Loucy (cell line): ENCODE data around the gene LRBA.

Experiments used
- H2AFZ ChIP-seq: fragments of 200-600 bp; sonication (generic); 2 replicates; pipeline ENCODE4 v1.6.0; 2016; ENCODE audit warnings: antibody characterized with exemption, mild to moderate bottlenecking, low read length, moderate library complexity
- H3F3A ChIP-seq: fragments of 200-600 bp; 2 replicates; pipeline ENCODE4 v1.6.0; 2016; ENCODE audit warnings: antibody characterized with exemption, low read depth, mild to moderate bottlenecking
- H3K27me3 ChIP-seq: fragments of 200-600 bp; sonication (generic); 2 replicates; pipeline ENCODE4 v1.6.1; 2014; ENCODE audit warnings: low read length, mild to moderate bottlenecking; ENCODE audit not compliant: insufficient read depth, poor library complexity, severe bottlenecking
- H3K36me3 ChIP-seq: fragments of 200-600 bp; sonication (generic); 2 replicates; pipeline ENCODE4 v1.6.1; 2016; ENCODE audit warnings: low read length; ENCODE audit not compliant: insufficient read depth
- H3K4me1 ChIP-seq: fragments of 200-600 bp; sonication (generic); 2 replicates; pipeline ENCODE4 v1.5.1; 2014; ENCODE audit warnings: low read length, mild to moderate bottlenecking; ENCODE audit not compliant: insufficient read depth, poor library complexity, severe bottlenecking
- H3K4me2 ChIP-seq: fragments of 200-600 bp; sonication (generic); 2 replicates; pipeline ENCODE4 v1.6.0; 2014; ENCODE audit warnings: antibody characterized with exemption, low read length, low read depth, mild to moderate bottlenecking; ENCODE audit not compliant: poor library complexity, severe bottlenecking
- H3K4me3 ChIP-seq: fragments of 200-600 bp; sonication (generic); 2 replicates; pipeline ENCODE4 v1.5.1; 2014; ENCODE audit warnings: low read length, mild to moderate bottlenecking, mixed read lengths; ENCODE audit not compliant: poor library complexity, severe bottlenecking
- H3K79me2 ChIP-seq: fragments of 200-600 bp; sonication (generic); 2 replicates; pipeline ENCODE4 v1.6.1; 2014; ENCODE audit warnings: low read length; ENCODE audit not compliant: insufficient read depth
- H3K9ac ChIP-seq: fragments of 200-600 bp; sonication (generic); 2 replicates; pipeline ENCODE4 v1.6.0; 2014; ENCODE audit warnings: mild to moderate bottlenecking, low read depth, low read length, moderate library complexity; ENCODE audit not compliant: poor library complexity, severe bottlenecking
- H3K9me2 ChIP-seq: fragments of 200-600 bp; sonication (generic); replicated peaks from 2 replicates; pipeline ENCODE4 v1.6.1; 2016; ENCODE audit warnings: low read depth, low read length, mixed read lengths
- H3K9me3 ChIP-seq: fragments of 200-600 bp; sonication (generic); 2 replicates; pipeline ENCODE4 v1.6.1; 2014; ENCODE audit warnings: mild to moderate bottlenecking, antibody characterized with exemption, low read length, low read depth; ENCODE audit not compliant: insufficient read depth
- H4K20me1 ChIP-seq: fragments of 200-600 bp; sonication (generic); 2 replicates; pipeline ENCODE4 v1.6.0; 2014; ENCODE audit warnings: antibody characterized with exemption, low read length, mild to moderate bottlenecking; ENCODE audit not compliant: insufficient read depth, poor library complexity, severe bottlenecking
- EZH2phosphoT487 ChIP-seq: fragments of 200-600 bp; IDR thresholded peaks from 2 replicates; pipeline ENCODE4 v1.6.1; 2018; ENCODE audit warnings: antibody characterized with exemption, mild to moderate bottlenecking, moderate library complexity, borderline replicate concordance
- TF ChIP-seq, protein P1 (sequence below): fragments of 200-600 bp; sonication (generic); conservative IDR thresholded peaks from 2 replicates; pipeline ENCODE4 v1.5.1; 2014; ENCODE audit warnings: mild to moderate bottlenecking, antibody characterized with exemption, low read length

LRBA gene

DNA sequence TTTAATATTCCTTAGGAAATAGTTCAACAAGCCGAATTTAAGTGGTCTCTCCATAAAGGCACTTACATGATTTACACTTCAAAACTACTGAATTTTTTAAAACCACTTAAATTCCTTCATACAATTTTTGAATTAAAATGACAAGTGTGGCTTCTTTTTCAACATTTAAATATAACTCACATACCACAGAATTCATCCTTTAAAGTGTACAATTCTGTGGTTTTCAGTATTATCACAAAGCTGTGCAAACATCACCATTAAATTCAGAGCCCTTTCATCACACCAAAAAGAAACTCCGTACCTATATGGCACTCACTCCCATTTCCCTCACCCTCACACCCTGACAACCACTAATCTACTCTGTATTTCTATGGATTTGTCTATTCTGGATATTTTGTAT lies 634.0 kb downstream of the LRBA start:
- no peak overlapping the region for H3K4me3 ChIP-seq
- H3K27me3 ChIP-seq: no peaks in the 10 kb centered on the region
- no peaks in the 10 kb centered on the region for H3K79me2 ChIP-seq
- no peak overlapping the region for H2AFZ ChIP-seq
- H3F3A ChIP-seq: no peaks in the 10 kb centered on the region
- H3K36me3 ChIP-seq: no peaks in the 10 kb centered on the region
- H4K20me1 ChIP-seq: no peaks in the 10 kb centered on the region
- H3K9ac ChIP-seq: no peak overlapping the region
- H3K4me2 ChIP-seq: no peak overlapping the region
- no peaks in the 10 kb centered on the region for H3K9me2 ChIP-seq
- no peaks in the 10 kb centered on the region for H3K4me1 ChIP-seq
- TF ChIP-seq EZH2phosphoT487: no peak
- TF ChIP-seq, protein P1, sequence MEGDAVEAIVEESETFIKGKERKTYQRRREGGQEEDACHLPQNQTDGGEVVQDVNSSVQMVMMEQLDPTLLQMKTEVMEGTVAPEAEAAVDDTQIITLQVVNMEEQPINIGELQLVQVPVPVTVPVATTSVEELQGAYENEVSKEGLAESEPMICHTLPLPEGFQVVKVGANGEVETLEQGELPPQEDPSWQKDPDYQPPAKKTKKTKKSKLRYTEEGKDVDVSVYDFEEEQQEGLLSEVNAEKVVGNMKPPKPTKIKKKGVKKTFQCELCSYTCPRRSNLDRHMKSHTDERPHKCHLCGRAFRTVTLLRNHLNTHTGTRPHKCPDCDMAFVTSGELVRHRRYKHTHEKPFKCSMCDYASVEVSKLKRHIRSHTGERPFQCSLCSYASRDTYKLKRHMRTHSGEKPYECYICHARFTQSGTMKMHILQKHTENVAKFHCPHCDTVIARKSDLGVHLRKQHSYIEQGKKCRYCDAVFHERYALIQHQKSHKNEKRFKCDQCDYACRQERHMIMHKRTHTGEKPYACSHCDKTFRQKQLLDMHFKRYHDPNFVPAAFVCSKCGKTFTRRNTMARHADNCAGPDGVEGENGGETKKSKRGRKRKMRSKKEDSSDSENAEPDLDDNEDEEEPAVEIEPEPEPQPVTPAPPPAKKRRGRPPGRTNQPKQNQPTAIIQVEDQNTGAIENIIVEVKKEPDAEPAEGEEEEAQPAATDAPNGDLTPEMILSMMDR: no peak
- no peaks in the 10 kb centered on the region for H3K9me3 ChIP-seq

DNA sequence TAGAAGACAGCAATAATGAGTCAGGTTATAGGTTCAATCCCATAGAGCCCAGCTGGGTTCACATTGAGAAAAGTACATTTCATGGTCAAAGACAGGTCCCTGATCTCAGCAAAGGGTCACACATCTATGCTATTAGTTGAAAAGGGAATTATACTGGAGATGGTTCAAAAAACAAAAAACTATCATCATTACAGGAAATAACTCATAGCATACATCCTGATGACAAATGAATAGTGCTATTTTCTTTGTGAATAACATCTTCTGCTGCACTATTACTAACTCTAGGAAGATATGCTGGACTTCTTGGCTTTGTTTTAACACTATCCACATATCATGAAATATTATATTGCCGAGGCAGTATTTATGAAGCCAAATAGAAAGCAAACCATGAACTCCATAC lies 635.6 kb downstream of the LRBA start:
- H4K20me1 ChIP-seq: no peaks in the 10 kb centered on the region
- H2AFZ ChIP-seq: no peak overlapping the region

DNA sequence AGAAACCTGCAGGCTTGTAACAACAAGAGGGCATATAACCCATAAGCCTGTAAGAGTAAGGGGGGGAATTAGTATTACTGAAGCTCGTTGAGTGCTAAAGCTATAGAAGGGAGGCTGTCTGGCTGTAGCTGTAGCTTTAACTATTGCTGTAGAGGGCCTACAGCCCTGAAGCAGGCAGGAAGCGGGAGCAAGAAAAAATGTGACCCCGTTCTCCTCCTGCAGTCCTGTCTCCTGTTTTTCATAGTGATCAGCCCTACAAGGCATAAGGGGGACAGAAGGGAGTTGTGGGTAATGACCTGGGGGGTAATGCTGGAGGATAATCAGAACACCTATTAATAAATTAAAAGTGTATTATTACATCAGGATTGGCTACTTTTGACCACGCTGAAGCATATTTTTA lies 640.1 kb downstream of the LRBA start:
- Histone ChIP-seq H3K79me2 (no peaks in the 10 kb centered on the region), H3K4me3 (no peak overlapping the region), H2AFZ (no peak overlapping the region), H3K4me1 (no peaks in the 10 kb centered on the region), H3K36me3 (no peaks in the 10 kb centered on the region), H3K4me2 (no peak overlapping the region), H3K9ac (no peak overlapping the region), H3K9me2 (no peaks in the 10 kb centered on the region), H3K9me3 (no peaks in the 10 kb centered on the region), H3F3A (no peaks in the 10 kb centered on the region), H4K20me1 (no peaks in the 10 kb centered on the region), H3K27me3 (no peaks in the 10 kb centered on the region)
- TF ChIP-seq, protein P1: no peak
- TF ChIP-seq EZH2phosphoT487: no peak

More for the DNA sequence above, 635.6 kb downstream of the LRBA start:
- Histone ChIP-seq H3K9me3 (no peaks in the 10 kb centered on the region), H3K4me3 (no peak overlapping the region), H3K4me2 (no peak overlapping the region), H3K9ac (no peak overlapping the region), H3K4me1 (no peaks in the 10 kb centered on the region), H3K79me2 (no peaks in the 10 kb centered on the region), H3K9me2 (no peaks in the 10 kb centered on the region), H3K36me3 (no peaks in the 10 kb centered on the region), H3K27me3 (no peaks in the 10 kb centered on the region), H3F3A (no peaks in the 10 kb centered on the region)
- TF ChIP-seq EZH2phosphoT487: no peak
- TF ChIP-seq, protein P1: no peak
